ENCODE results near the gene DNM1L.

DNM1L gene

GRCh38 chr12:32679091-32679919, at the start of gene DNM1L:
Gene DNM1L (plus strand): TSS chr12:32679301. CDS start chr12:32679364, 63 bp downstream.
- DNase-seq = peak; percentile 93

GRCh38 chr12:32641287-32641901, 37.7 kb upstream of the DNM1L start:
- DNase-seq = no peak

- DNase-seq = no peak
These were observed 34.7 kb upstream of the DNM1L start for GRCh38 chr12:32644431-32644830.

DNA sequence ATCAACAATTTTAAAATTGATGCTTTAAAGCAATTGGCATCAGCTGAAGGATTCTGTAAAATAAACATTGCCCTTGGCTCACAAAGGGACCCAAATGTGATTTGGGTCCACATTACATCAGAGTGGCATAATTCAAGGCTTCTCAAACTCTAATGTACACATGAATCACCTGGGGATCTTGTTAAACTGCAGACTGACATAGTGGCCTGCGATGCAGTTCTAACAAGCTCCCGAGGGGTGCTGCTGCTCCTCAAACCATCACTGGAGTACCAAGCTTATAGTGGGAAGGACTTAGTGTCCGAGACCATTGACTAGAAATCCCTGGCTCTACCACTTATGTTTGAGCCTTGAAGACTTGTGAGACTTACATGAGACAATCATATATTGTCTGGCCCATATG, 31.8 kb upstream of the DNM1L start:
- DNase-seq = no peak

GRCh38 chr12:32650508-32650907, 28.6 kb upstream of the DNM1L start:
- no peak for DNase-seq

- no peak for DNase-seq
These were observed 27.7 kb upstream of the DNM1L start for GRCh38 chr12:32651151-32651955.

DNA sequence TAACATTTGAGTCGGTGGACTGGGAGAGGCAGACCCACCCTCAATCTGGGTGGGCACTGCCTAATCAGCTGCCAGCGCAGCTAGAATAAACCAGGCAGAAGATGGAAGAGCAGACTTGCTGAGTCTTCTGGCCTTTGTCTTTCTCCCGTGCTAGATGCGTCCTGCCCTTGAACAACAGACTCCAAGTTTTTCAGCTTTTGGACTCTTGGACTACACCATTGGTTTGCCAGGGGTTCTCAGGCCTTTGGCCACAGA, 27.2 kb upstream of the DNM1L start:
- DNase-seq = no peak

- no peak for DNase-seq
These were observed 19.1 kb upstream of the DNM1L start for GRCh38 chr12:32659908-32660440.

- DNase-seq = no peak
These were observed 17.4 kb upstream of the DNM1L start for GRCh38 chr12:32661706-32662105.

- DNase-seq = no peak
These were observed 16.4 kb upstream of the DNM1L start for GRCh38 chr12:32662665-32663064.

- DNase-seq = no peak
These were observed 13.1 kb upstream of the DNM1L start for GRCh38 chr12:32666018-32666417.

DNA sequence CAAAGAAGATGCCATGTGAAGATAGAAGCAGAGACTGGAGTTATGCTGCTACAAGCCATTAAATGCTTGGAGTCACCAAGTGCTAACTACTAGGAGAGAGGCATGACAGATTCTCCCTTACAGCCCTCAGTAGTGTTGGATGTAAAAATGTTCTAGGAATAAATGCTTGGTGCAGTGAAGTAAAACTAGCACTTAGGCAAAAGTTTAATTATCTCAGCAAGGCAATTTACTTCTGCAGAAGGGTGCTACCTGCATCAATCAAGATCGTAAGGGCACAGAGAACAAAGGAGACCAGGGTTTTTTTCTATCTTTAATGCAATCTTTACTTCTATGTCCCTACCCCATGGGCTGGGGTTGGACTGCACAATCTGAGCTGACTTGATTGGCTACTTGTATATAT, 9.5 kb upstream of the DNM1L start:
- no peak for DNase-seq

DNA sequence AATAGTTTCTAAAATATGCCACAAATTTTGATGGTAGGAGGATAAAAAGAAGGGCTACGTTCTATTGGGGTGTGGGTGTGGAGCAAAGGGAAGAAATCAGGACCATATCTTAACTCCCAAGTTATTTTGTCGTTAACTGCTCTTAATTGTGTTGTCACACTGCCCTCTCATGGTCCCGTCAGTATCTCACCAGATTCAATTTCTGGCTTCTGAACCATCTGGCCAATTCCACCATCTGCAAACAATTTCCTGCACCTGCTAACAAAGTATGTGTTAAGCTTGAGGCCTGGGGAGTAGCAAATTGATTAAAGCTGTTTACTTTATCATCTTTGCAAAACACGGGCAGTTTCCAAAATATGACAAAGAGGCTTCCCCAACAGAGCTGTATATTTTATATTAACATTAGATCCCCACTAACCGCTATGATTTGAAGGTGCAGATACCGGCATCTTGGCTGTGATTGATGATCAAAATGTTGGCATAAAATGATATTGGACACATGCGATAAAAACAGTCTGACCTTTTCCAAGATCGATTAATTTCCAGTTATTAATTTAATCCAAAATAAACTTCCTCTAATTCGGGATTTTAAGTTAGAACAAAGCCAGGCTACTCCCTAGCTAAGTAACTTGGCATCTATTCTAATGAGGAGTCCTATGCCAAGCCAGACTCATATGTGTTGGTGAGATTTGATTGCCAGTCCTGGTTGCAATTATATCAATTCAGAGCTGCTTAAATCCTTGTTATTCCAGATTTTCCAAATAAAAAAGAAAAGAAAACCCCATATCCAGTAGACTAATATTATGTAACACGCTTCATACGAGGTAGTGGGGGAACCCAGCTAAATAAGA, 6.9 kb upstream of the DNM1L start:
- peak; percentile 16 to 19 for DNase-seq

DNA sequence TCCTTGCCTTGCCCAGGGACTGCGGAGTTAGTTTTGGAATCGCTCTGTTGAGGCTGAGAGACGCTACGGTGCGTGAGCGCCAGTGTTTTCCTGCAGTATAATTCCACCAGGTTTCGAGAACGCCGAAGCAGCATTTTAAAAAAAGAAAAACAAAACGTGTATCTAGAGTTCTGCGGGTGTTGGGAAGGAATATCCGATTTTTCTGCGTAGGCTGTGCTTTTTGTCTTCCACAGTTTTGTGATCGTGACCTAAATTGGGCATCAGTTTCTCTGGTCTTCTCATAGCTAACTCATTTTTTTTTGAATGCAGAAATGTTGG, 778 bp downstream of the DNM1L start:
- DNase-seq = no peak

- no peak for DNase-seq
These were observed 1.7 kb downstream of the DNM1L start for GRCh38 chr12:32680787-32681186.

- DNase-seq = no peak
These were observed 2.2 kb downstream of the DNM1L start for GRCh38 chr12:32681272-32681671.

- DNase-seq = no peak
These were observed 7.2 kb downstream of the DNM1L start for GRCh38 chr12:32686340-32686739.

- DNase-seq = no peak
These were observed 9.7 kb downstream of the DNM1L start for GRCh38 chr12:32688786-32689185.

DNA sequence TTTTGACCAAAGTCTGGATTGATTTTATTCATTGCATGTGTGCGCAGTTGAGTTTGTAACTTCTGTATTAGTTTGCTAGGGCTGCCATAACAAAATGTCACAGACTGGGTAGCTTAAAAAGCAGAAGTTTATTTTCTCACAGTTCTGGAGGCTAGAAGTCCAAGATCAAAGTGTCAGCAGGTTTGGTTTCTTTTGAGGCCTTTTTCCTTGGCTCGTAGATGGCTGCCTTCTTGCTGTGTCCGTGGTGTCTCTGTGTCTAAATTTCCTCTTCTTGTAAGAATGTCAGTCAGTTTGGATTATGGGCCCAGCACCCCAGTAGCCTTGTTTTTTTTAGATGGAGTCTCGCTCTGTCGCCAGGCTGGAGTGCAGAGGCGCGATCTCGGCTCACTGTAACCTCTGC, 11.8 kb downstream of the DNM1L start:
- no peak for DNase-seq

GRCh38 chr12:32692358-32692757, 13.3 kb downstream of the DNM1L start:
- DNase-seq = no peak

GRCh38 chr12:32693036-32693435, 13.9 kb downstream of the DNM1L start:
- DNase-seq = no peak

GRCh38 chr12:32695787-32696186, 16.7 kb downstream of the DNM1L start:
- DNase-seq = no peak

DNA sequence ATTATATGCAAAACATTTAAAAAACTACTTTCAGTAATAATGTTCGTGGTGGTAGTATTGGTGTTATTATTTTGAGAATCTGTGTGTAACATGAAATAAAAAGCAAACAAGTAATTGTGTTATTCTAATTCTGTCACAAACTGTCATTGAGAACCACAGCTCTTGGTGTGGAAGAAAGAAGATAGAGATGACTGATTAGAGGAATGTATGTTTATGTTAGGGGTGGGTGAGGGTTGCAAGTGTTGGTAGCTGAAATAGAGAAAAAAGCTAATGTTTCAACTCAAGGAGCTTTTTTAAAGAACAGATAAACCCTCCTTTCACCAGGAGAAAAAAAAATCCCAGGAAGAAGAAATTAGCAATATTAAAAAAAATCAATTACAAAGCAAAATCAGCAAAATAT, 18.3 kb downstream of the DNM1L start:
- DNase-seq = no peak
